GM11168 (cell line): ENCODE results near the gene HELT.
"Not testable (repeated sequence)": the region's sequence is repeated elsewhere in the genome, so short reads cannot be mapped to it uniquely, and the experiment has no call there.

Source experiments
- in situ Hi-C: fragments of 300-500 bp; cut with MboI; formaldehyde crosslinking; loops from one replicate; pipeline ENCODE4 v1.12.0; 2022; ENCODE audit warnings: low sequenced_read_pairs; ENCODE audit not compliant: unreplicated experiment

HELT gene, protein sequence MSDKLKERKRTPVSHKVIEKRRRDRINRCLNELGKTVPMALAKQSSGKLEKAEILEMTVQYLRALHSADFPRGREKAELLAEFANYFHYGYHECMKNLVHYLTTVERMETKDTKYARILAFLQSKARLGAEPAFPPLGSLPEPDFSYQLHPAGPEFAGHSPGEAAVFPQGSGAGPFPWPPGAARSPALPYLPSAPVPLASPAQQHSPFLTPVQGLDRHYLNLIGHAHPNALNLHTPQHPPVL

GRCh38 chr4:185017964-185018772 is at the start of gene HELT:
HELT (plus strand) TSS chr4:185018490; CDS start chr4:185018929, 439 bp downstream.
- in situ Hi-C loops: no loop called here

DNA sequence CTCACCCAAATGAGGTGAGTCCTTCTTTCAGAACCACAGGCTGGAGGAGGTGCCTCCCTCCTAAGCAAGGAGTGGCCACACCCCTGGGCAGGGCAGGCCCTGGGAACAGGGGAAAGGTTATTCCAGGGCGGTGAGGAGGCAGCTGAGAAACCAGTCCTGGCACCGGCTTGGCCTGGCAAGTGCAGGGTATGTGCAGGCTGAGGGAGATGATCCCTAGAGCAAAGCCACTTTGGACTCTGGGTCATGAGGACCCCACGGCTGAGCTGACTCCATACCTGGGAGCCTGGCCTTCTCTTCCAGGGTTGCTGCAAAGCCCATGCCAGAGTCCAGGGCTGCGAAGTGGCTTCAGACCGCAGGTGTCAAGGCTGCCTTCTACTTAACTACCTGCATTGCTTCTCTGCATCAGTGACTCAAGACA is 49.5 kb upstream of the HELT start:
- in situ Hi-C loops: no loop called here

DNA sequence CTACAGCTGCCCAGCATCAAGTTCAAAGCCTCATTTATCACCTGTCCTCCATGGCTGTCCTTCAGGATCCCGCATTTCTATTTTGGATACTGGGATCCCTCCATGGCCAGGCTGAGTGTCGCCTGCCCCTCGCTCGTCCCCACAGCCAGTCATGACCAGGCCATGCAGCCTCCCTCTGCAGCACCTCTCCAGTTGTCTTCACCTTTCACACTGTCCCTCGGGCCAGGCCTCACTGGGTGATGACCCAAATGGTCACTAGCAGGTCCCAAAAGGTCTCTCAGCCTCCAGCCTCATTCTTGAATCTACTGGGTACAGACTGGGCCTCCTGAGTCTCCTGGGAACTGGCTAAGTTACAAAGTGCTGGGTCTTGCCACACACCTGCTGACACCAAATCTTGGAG is 48.7 kb upstream of the HELT start:
- in situ Hi-C loops: loop anchor here (10.0 kb wide), 1 partner anchor 205 kb away; no protein-coding TSS in a partner anchor

DNA sequence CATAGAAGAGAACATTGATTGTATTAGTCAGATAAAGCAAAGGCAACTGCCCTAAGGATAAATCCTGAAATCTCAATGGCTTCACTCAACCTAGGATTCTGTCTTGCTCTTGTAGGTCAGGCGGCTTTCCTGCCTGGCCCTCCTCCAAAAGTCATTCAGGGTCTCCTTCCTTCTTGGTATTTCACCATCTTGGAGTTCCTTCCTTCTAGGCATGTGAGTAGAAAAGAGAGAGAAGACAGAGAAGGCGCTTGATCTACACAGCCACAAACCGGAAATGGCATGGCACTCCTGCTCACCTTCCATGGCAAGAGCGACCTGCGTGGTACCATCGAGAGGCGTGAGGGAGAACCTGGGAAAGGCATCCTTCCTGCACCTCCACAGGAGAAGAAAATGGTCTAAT is 45.3 kb upstream of the HELT start:
- in situ Hi-C loops: loop anchor here (10.0 kb wide), 1 partner anchor 208 kb away; no protein-coding TSS in a partner anchor

- in situ Hi-C loops: loop anchor here (10.0 kb wide), 1 partner anchor 212 kb away; no protein-coding TSS in a partner anchor
Observed at GRCh38 chr4:184976348-184976747, 41.9 kb upstream of the HELT start.

- in situ Hi-C loops: loop anchor here (10.0 kb wide), 1 partner anchor 213 kb away; no protein-coding TSS in a partner anchor
Observed at GRCh38 chr4:184977747-184978146, 40.5 kb upstream of the HELT start.

- in situ Hi-C loops: loop anchor here (10.0 kb wide), 1 partner anchor 213 kb away; no protein-coding TSS in a partner anchor
Observed at GRCh38 chr4:184978211-184978610, 40.1 kb upstream of the HELT start.

- in situ Hi-C loops: loop anchor here (10.0 kb wide), 1 partner anchor 215 kb away; no protein-coding TSS in a partner anchor
Observed at GRCh38 chr4:184979461-184980124, 38.7 kb upstream of the HELT start.

DNA sequence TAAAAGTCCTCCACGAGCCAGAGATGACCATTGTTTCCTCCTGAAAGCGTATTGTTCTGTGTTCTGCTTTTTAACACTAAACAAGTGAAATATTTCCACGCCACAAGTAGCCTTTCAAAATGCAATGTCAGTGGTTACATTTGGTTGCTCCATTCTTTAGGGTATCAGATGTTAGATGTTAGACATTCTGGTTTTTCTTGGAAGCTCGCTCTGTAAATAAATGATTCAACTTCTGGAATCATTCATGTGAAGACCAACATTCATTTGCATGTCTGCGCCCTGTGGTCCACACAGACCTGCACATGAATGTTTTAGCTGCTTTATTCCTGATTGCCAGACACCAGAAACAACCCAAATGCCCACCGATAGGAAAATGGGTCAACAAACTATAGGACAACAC is 38.0 kb upstream of the HELT start:
- in situ Hi-C loops: no loop called here

- in situ Hi-C loops: no loop called here
Observed at GRCh38 chr4:184983672-184984356, 34.5 kb upstream of the HELT start.

DNA sequence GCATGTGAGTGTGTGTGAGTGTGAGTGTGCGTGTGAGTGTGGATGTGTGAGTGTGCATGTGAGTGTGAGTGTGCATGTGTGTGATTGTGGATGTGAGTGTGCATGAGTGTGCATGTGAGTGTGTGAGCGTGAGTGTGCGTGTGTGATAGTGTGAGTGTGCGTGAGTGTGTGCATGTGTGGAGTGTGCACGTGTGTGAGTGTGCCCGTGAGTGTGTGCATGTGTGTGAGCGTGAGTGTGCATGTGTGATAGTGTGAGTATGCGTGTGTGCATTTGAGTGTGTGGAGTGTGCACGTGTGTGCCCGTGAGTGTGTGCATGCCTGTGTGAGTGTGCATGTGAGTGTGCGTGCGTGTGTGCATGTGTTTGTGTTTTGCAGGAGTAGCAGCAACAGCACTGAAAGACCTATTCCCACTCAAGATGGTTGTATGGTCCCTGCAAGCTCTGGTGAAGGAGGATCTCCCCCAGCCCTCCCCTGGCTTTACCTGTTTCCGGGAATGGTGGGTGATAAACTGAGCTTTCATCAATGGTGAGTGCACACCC is 30.7 kb upstream of the HELT start:
- in situ Hi-C loops: no loop called here

GRCh38 chr4:184988611-184989010 is 29.7 kb upstream of the HELT start:
- in situ Hi-C loops: no loop called here

GRCh38 chr4:184989283-184989682 is 29.0 kb upstream of the HELT start:
- in situ Hi-C loops: not testable (repeated sequence)

- in situ Hi-C loops: not testable (repeated sequence)
Observed at GRCh38 chr4:184990131-184990530, 28.2 kb upstream of the HELT start.

DNA sequence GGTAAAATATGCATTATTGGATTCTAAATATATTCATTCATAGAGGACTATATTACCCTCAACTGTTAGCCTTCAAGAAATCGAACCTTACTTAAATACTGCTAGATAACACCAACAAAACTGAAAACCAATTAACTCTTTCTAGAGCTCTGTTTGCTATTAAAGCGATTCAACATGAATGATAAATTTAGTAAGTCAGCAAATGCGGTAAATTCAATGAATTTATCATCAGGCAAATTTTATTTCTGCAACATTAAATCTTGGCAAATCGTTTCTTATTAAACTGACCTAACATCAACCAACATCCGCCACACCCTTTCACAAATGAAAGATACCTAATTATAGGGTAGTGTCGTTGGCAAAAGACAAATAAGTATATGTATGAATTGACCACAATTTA is 26.4 kb upstream of the HELT start:
- in situ Hi-C loops: no loop called here

DNA sequence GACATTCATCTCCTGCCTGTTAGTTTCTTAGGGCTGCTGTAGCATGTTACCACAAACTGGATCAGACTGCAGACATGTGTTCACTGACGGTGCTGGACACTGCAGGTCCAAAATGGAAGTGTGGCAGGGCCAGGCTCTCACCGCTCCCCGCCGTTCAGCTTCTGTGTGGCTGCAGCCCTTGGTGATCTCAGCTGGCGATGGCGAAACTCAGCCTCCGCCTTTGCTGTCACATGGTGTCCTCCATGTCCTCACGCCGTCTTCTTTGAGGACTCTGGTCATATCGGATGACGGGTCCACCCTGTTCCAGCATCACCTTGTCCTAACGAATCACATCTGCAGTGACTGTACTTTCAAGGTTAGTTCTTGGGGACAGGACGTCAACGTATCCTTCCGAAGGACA is 25.9 kb upstream of the HELT start:
- in situ Hi-C loops: no loop called here

DNA sequence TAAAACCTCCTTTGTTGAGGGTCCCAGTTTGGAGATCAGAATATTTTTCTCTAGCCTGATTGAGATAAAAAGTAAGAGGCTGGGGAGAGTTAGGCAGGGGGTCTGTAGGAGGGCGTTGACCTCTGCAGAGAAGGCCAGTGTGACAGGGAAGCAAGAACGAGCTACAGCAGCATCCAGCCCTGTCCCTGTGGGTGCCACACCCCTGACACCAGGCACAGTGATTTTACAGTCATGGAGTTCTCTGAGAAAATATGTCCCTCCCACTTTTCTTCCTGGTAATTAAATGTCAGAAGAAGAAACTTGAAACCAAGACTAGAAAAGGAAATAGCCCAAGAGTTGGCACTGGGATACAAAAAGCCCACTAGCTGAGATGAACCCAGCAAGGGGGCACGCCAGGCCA is 25.0 kb upstream of the HELT start:
- in situ Hi-C loops: no loop called here

- in situ Hi-C loops: no loop called here
Observed at GRCh38 chr4:184994010-184994622, 24.2 kb upstream of the HELT start.

DNA sequence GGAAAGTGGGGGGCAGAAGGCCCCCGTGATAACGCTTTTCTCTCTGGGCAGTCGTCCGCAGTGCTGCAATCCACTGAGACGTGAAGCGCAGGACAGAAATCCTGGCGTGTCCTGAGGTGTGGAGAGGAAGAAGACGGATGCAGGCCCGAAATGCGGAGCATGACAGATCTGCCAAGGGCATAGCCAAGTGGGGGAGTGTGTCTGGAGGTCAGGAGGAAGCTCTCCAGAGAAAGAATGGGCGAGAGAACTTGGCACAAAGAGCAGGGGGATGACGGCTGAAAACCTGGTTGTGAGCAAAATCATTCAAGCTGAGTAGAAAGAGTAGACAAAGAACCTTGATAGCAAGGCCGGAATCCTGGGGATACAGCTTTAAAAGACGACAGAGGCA is 23.7 kb upstream of the HELT start:
- in situ Hi-C loops: no loop called here

DNA sequence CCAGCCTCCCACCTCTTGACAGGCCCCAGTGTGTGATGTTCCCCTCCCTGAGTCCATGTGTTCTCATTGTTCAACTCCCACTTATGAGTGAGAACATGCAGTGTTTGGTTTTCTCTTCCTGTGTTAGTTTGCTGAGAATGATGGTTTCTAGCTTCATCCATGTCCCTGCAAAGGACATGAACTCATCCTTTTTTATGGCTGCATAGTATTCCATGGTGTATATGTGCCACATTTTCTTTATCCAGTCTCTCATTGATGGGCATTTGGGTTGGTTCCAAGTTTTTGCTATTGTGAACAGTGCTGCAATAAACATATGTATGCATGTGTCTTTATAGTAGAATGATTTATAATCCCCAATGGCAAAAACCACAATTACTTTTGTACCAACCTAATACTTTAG is 20.6 kb upstream of the HELT start:
- in situ Hi-C loops: not testable (repeated sequence)
